K562 (cell line): ENCODE measurements around the gene NEK4. TPM values are rescaled to one million over a fixed set of nuclear protein-coding genes. Genes with fewer than 3 reads are reported as not detected.
A peak's percentile ranks its signal among the peaks of the same experiment; 100 is the strongest.

ENCODE experiments used
- ATAC-seq: fragments of 200-7000 bp; cut with Tn5 transposase; 3 replicates; pipeline ENCODE4 v1.9.1; 2020; ENCODE audit warnings: moderate library complexity
- BruUV-seq: library from RNA; stranded (reverse); fragments of 400-500 nt; replicated peaks from 2 replicates; lab custom pipeline; 2021; lab: Mats Ljungman, UMichigan
- CTCF ChIA-PET: fragments of 300-600 bp; formaldehyde crosslinking; extraction: SDS; loops from one replicate; lab custom pipeline; 2021; ENCODE audit warnings: low intra/inter-chr PET ratio; lab: Yijun Ruan, JAX
- POLR2A ChIA-PET: fragments of 300-600, 350-650 bp; sonication (Branson Sonifier 250); formaldehyde crosslinking; extraction: SDS; loops from one replicate; lab custom pipeline; 2021; ENCODE audit warnings: antibody characterized with exemption, inconsistent platforms; lab: Yijun Ruan, JAX
- DNase-seq, 4 experiments: peaks; one replicate each; pipeline versions ENCODE4 v3.0.0 to v3.0.0-alpha.2; 2011 to 2018; ENCODE audit warnings: low spot score in 3 of 4, mixed read lengths in 3 of 4; ENCODE audit errors: extremely low read depth in 1 of 4
- FAIRE-seq: peaks from 2 replicates; lab custom pipeline; 2011; peaks lifted over from hg19 to GRCh38; lab: Jason Lieb, UNC
- H2AFZ ChIP-seq: 2 replicates; pipeline ENCODE4 v1.6.0; 2011; ENCODE audit warnings: low read depth, low read length, control low read depth, inconsistent platforms
- H3K27ac ChIP-seq: fragments of 200-600 bp; 3 replicates; pipeline ENCODE4 v1.8.0; 2011; ENCODE audit warnings: low read depth, mild to moderate bottlenecking, control low read depth, inconsistent platforms, low read length, moderate library complexity, mixed read lengths; ENCODE audit errors: extremely low read depth
- H3K27me3 ChIP-seq, 2 experiments: fragments of 300-600 bp in 1 of 2; 2 replicates in 1 of 2; 3 replicates in 1 of 2; pipeline versions ENCODE4 v1.6.0 to v1.8.0; 2011; ENCODE audit warnings: inconsistent platforms in 2 of 2, low read length in 2 of 2, mild to moderate bottlenecking in 1 of 2, mixed read lengths in 1 of 2, moderate library complexity in 1 of 2; ENCODE audit not compliant: control insufficient read depth in 2 of 2, insufficient read depth in 2 of 2
- H3K36me3 ChIP-seq: fragments of 300-600 bp; 3 replicates; pipeline ENCODE4 v1.8.0; 2011; ENCODE audit warnings: mild to moderate bottlenecking, low read length, inconsistent platforms; ENCODE audit not compliant: control insufficient read depth, insufficient read depth
- H3K4me1 ChIP-seq, 2 experiments: fragments of 200-600 bp in 1 of 2; replicated peaks in 1 of 2; 2 replicates in 1 of 2; 3 replicates in 1 of 2; pipeline versions ENCODE4 v1.5.1 to v1.8.0; 2011; ENCODE audit warnings: inconsistent platforms in 2 of 2, low read length in 2 of 2, mild to moderate bottlenecking in 1 of 2, mixed read lengths in 1 of 2, moderate library complexity in 1 of 2; ENCODE audit not compliant: control insufficient read depth in 2 of 2, insufficient read depth in 2 of 2
- H3K4me2 ChIP-seq: 2 replicates; pipeline ENCODE4 v1.6.1; 2011; ENCODE audit warnings: low read length, control low read depth, inconsistent platforms, mixed read lengths; ENCODE audit not compliant: insufficient read depth
- H3K4me3 ChIP-seq: fragments of 200-600 bp; sonication (generic), shearing (Covaris generic); 2 replicates; pipeline ENCODE4 v1.5.1; 2016; ENCODE audit warnings: control low read depth, inconsistent platforms
- H3K79me2 ChIP-seq: fragments of 200-600 bp; 3 replicates; pipeline ENCODE4 v1.8.0; 2011; ENCODE audit warnings: low read length, inconsistent platforms; ENCODE audit not compliant: control insufficient read depth, insufficient read depth
- H3K9ac ChIP-seq, 2 experiments: 2 replicates each; pipeline versions ENCODE4 v1.6.0 to v1.6.1; 2011; ENCODE audit warnings: low read depth in 2 of 2, low read length in 2 of 2, control low read depth in 1 of 2, inconsistent platforms in 1 of 2, mild to moderate bottlenecking in 1 of 2, mixed read lengths in 1 of 2; ENCODE audit not compliant: insufficient read depth in 1 of 2
- H3K9me1 ChIP-seq: one replicate; pipeline ENCODE4 v1.6.0; 2011; ENCODE audit warnings: inconsistent platforms, mild to moderate bottlenecking, low read length, moderate library complexity; ENCODE audit not compliant: control insufficient read depth, insufficient read depth
- H3K9me3 ChIP-seq: replicated peaks from 2 replicates; pipeline ENCODE4 v1.5.1; 2011; ENCODE audit warnings: low read depth, low read length, inconsistent platforms; ENCODE audit not compliant: control insufficient read depth, insufficient read depth
- H4K20me1 ChIP-seq: replicated peaks from 2 replicates; pipeline ENCODE4 v1.6.1; 2011; ENCODE audit warnings: low read length, inconsistent platforms, mixed read lengths; ENCODE audit not compliant: control insufficient read depth, insufficient read depth
- LARP7 ChIP-seq: fragments of 450-650 bp; IDR thresholded peaks from 2 replicates; pipeline ENCODE4 v1.6.1; 2016
- RAD21 ChIP-seq, 2 experiments: fragments of 250-450 bp in 1 of 2; fragments of 450-650 bp in 1 of 2; sonication (Bioruptor Pico) in 1 of 2; formaldehyde crosslinking in 1 of 2; IDR thresholded peaks in 1 of 2; conservative IDR thresholded peaks in 1 of 2; 2 replicates each; pipeline versions ENCODE4 v1.4.0 to v1.8.0; 2020 to 2022; ENCODE audit warnings: mild to moderate bottlenecking in 2 of 2, moderate library complexity in 1 of 2
- SMC3 ChIP-seq: conservative IDR thresholded peaks from 2 replicates; pipeline ENCODE4 v1.6.1; 2011; ENCODE audit warnings: low read depth, low read length, improper control_type of control experiment; ENCODE audit not compliant: insufficient read depth
- WGBS: fragments of 100-300 bp; shearing (Covaris generic); methylation state at CpG from one replicate; pipeline ENCODE4 v1.1.6; 2016; ENCODE audit warnings: low coverage, mixed read lengths; ENCODE audit not compliant: insufficient coverage; ENCODE audit errors: missing lambda C conversion rate; 5-methylcytosine and 5-hydroxymethylcytosine counted together
- in situ Hi-C: fragments of 300-500 bp; cut with MboI; formaldehyde crosslinking; loops from 4 replicates; pipeline ENCODE4 v1.15.0; 2018; ENCODE audit warnings: inconsistent platforms, mixed read lengths
- intact Hi-C: fragments of 100-400 bp; cut with micrococcal nuclease; formaldehyde crosslinking; loops from 2 replicates; pipeline ENCODE4 v1.14.2; 2022
- polyA plus RNA-seq, 8 experiments: library from polyadenylated mRNA; depleted of rRNA in 4 of 8; stranded (reverse) in 5 of 8; unstranded in 3 of 8; fragments of >200 nt; fragmentation: Nextera tagmentation in 2 of 8; fragmentation: Illumina TruSeq in 1 of 8; extraction: Ambion mirVana in 2 of 8; extraction: Trizol in 1 of 8; gene quantifications; 2 replicates each; pipeline versions ENCODE4 v1.2.1 to v1.2.3, GENCODE V29; 2011 to 2014; ENCODE audit warnings: inconsistent platforms in 1 of 8, missing spikeins in 1 of 8
- total RNA-seq, 7 experiments: library from RNA; depleted of rRNA in 6 of 7; stranded (reverse); fragments of >200 nt in 6 of 7; fragmentation: Illumina TruSeq in 2 of 7; extraction: Trizol in 2 of 7; gene quantifications; 2 replicates each; pipeline versions ENCODE4 v1.2.1 to v1.2.3, GENCODE V29; 2011 to 2021; ENCODE audit warnings: low replicate concordance in 1 of 7
- TF ChIP-seq, protein P1 (sequence below), 3 experiments: IDR thresholded peaks in 2 of 3; conservative IDR thresholded peaks in 1 of 3; 2 replicates each; pipeline ENCODE4 v1.5.1; 2011 to 2012; ENCODE audit warnings: low read length in 3 of 3, mild to moderate bottlenecking in 3 of 3, control low read depth in 2 of 3, improper control_type of control experiment in 1 of 3, inconsistent platforms in 1 of 3, low read depth in 1 of 3, mixed read lengths in 1 of 3, moderate library complexity in 1 of 3; ENCODE audit not compliant: insufficient read depth in 2 of 3
- TF ChIP-seq, protein P2 (sequence below), 2 experiments: fragments of 450-650 bp; formaldehyde crosslinking in 1 of 2; IDR thresholded peaks; 2 replicates each; pipeline versions ENCODE4 v1.4.0 to v1.6.1; 2014 to 2020; ENCODE audit warnings: mild to moderate bottlenecking in 2 of 2, borderline replicate concordance in 1 of 2, low read depth in 1 of 2

The NEK4 gene
- total and polyA plus RNA-seq, 9 of the 15 experiments (the other 6 are each of a cell fraction or from before 2014, with no cell fraction given) = 5.8 to 23.1 (median 16.6) TPM

GRCh38 chr3:52742418-52743041, 28.2 kb downstream of the NEK4 start:
- peak; percentile 16 to 33 (median 26) for DNase-seq
- Histone ChIP-seq H3K4me1 (no peaks in the 10 kb centered on the region), H3K9ac (no peak overlapping the region), H3K27me3 (no peaks in the 10 kb centered on the region), H3K36me3 (peaks cover 55% of the 10 kb centered on the region; the same call in 2 of the 3 replicates), H3K27ac (no peak overlapping the region), H3K9me1 (no peaks in the 10 kb centered on the region), H2AFZ (no peak overlapping the region), H3K9me3 (no peaks in the 10 kb centered on the region), H3K4me3 (no peak overlapping the region), H3K79me2 (no peaks in the 10 kb centered on the region), H3K4me2 (no peak overlapping the region), H4K20me1 (no peaks in the 10 kb centered on the region)
- CTCF ChIA-PET = interaction anchor here (0.5 to 1.7 kb wide), 5 partner anchors 56 to 574 kb away, joined by 3 to 5 read pairs (median 3); partner anchors contain the start of gene PRKCD
- intact Hi-C loops (loop anchor here (5.0 to 10.0 kb wide), 2 partner anchors 90 to 332 kb away; partner anchors contain the start of gene ITIH4), in situ Hi-C loops (no loop called here)
- 39% methylated on average over 3 of the region's 3 CpGs for WGBS
- peak; percentile 66 for ATAC-seq
- no TSS peak for BruUV-seq
- POLR2A ChIA-PET = no interaction called here
- peak; percentile 40 for FAIRE-seq
- TF ChIP-seq SMC3 (0 out of 2 replicates have a peak, but pooled peaks have one; percentile 19), RAD21 (CRISPR knock-in tag; conservative IDR thresholded peaks at IDR 0.05 in 1 of 2, IDR thresholded peaks at IDR 0.05 in 1 of 2) (peak; percentile 69), LARP7 (no peak)
- TF ChIP-seq, protein P1, sequence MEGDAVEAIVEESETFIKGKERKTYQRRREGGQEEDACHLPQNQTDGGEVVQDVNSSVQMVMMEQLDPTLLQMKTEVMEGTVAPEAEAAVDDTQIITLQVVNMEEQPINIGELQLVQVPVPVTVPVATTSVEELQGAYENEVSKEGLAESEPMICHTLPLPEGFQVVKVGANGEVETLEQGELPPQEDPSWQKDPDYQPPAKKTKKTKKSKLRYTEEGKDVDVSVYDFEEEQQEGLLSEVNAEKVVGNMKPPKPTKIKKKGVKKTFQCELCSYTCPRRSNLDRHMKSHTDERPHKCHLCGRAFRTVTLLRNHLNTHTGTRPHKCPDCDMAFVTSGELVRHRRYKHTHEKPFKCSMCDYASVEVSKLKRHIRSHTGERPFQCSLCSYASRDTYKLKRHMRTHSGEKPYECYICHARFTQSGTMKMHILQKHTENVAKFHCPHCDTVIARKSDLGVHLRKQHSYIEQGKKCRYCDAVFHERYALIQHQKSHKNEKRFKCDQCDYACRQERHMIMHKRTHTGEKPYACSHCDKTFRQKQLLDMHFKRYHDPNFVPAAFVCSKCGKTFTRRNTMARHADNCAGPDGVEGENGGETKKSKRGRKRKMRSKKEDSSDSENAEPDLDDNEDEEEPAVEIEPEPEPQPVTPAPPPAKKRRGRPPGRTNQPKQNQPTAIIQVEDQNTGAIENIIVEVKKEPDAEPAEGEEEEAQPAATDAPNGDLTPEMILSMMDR (IDR thresholded peaks at IDR 0.05 in 2 of 3, conservative IDR thresholded peaks at IDR 0.05 in 1 of 3; ENCODE audit: insufficient read depth in 2 of 3, low read depth in 1 of 3, low read length in 3 of 3) = peak; percentile 44 to 66 (median 46); a peak in 4 of 6 replicates
- TF ChIP-seq, protein P2, sequence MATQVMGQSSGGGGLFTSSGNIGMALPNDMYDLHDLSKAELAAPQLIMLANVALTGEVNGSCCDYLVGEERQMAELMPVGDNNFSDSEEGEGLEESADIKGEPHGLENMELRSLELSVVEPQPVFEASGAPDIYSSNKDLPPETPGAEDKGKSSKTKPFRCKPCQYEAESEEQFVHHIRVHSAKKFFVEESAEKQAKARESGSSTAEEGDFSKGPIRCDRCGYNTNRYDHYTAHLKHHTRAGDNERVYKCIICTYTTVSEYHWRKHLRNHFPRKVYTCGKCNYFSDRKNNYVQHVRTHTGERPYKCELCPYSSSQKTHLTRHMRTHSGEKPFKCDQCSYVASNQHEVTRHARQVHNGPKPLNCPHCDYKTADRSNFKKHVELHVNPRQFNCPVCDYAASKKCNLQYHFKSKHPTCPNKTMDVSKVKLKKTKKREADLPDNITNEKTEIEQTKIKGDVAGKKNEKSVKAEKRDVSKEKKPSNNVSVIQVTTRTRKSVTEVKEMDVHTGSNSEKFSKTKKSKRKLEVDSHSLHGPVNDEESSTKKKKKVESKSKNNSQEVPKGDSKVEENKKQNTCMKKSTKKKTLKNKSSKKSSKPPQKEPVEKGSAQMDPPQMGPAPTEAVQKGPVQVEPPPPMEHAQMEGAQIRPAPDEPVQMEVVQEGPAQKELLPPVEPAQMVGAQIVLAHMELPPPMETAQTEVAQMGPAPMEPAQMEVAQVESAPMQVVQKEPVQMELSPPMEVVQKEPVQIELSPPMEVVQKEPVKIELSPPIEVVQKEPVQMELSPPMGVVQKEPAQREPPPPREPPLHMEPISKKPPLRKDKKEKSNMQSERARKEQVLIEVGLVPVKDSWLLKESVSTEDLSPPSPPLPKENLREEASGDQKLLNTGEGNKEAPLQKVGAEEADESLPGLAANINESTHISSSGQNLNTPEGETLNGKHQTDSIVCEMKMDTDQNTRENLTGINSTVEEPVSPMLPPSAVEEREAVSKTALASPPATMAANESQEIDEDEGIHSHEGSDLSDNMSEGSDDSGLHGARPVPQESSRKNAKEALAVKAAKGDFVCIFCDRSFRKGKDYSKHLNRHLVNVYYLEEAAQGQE (IDR thresholded peaks at IDR 0.05; ENCODE audit: borderline replicate concordance) = peak; percentile 55; the same call in 1 of the 2 replicates
- TF ChIP-seq, protein P2 (CRISPR knock-in tag; IDR thresholded peaks at IDR 0.05; ENCODE audit: low read depth) = no peak
